NT2/D1 (cell line): ENCODE results near the gene SMDT1.

Experiments
- SUZ12 ChIP-seq: IDR thresholded peaks from 2 replicates; pipeline ENCODE4 v1.6.1; 2011; ENCODE audit not compliant: insufficient read length, insufficient read depth; ENCODE audit errors: extremely low read depth
- YY1 ChIP-seq: IDR thresholded peaks from 2 replicates; pipeline ENCODE4 v1.6.1; 2011; ENCODE audit not compliant: insufficient read length, insufficient read depth
- ZNF274 ChIP-seq: IDR thresholded peaks from 2 replicates; pipeline ENCODE4 v1.6.1; 2011; ENCODE audit warnings: mild to moderate bottlenecking, low read depth, low read length

GRCh38 chr22:42066937-42067336, 12.6 kb upstream of the SMDT1 start:
- TF ChIP-seq YY1 = no peak
- TF ChIP-seq SUZ12 = no peak
- TF ChIP-seq ZNF274 = no peak
